ENCODE data around the gene MEIS2.

The MEIS2 gene

DNA sequence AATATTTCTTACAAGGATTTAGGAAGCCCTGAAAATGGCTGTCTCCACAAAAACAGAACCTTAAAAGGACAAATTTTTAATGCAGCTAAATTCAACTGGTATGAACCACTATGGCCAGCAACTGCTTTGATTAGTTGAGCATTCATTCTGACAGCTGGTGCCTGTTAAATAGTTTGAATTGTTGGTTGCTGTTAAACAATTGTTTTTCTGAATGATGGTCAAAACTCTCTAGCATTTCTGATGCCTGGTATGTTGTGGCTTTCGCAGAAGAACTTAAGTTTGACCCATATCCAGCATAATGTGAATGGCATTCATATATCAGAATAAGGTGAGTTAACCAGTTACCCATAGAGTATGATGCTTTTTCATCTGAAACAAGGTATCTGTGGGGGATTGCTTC lies 138.4 kb downstream of the MEIS2 start:
- TF ChIP-seq SIN3A (IDR thresholded peaks at IDR 0.05; ENCODE audit: borderline replicate concordance, insufficient read depth, low read length) (no peak), FOXP2 (optimal IDR thresholded peaks at IDR 0.05; ENCODE audit: borderline replicate concordance, extremely low read depth, extremely low read length, insufficient read depth) (no peak), POLR2AphosphoS5 (IDR thresholded peaks at IDR 0.05; ENCODE audit: low read depth, low read length) (no peak), TAF1 (IDR thresholded peaks at IDR 0.05; ENCODE audit: borderline replicate concordance, insufficient read depth, low read length) (no peak)

DNA sequence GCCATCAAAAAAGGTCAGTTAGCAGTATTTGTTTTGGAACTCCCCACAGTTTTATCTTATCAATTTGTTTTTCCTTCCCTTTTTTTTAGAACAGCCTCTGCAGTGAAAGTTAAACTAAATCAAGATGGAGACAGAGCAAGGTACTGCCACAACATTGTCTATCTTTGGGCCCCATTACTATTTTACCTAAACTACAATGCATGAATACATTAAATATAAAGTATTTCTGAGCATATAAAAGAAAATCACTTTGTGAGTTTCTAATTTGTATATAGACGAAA lies 139.5 kb downstream of the MEIS2 start:
- no peak for TF ChIP-seq SIN3A (IDR thresholded peaks at IDR 0.05; ENCODE audit: borderline replicate concordance, insufficient read depth, low read length)
- TF ChIP-seq FOXP2 (optimal IDR thresholded peaks at IDR 0.05; ENCODE audit: borderline replicate concordance, extremely low read depth, extremely low read length, insufficient read depth): no peak
- no peak for TF ChIP-seq POLR2AphosphoS5 (IDR thresholded peaks at IDR 0.05; ENCODE audit: low read depth, low read length)
- TF ChIP-seq TAF1 (IDR thresholded peaks at IDR 0.05; ENCODE audit: borderline replicate concordance, insufficient read depth, low read length): no peak
- TF ChIP-seq, protein P1, sequence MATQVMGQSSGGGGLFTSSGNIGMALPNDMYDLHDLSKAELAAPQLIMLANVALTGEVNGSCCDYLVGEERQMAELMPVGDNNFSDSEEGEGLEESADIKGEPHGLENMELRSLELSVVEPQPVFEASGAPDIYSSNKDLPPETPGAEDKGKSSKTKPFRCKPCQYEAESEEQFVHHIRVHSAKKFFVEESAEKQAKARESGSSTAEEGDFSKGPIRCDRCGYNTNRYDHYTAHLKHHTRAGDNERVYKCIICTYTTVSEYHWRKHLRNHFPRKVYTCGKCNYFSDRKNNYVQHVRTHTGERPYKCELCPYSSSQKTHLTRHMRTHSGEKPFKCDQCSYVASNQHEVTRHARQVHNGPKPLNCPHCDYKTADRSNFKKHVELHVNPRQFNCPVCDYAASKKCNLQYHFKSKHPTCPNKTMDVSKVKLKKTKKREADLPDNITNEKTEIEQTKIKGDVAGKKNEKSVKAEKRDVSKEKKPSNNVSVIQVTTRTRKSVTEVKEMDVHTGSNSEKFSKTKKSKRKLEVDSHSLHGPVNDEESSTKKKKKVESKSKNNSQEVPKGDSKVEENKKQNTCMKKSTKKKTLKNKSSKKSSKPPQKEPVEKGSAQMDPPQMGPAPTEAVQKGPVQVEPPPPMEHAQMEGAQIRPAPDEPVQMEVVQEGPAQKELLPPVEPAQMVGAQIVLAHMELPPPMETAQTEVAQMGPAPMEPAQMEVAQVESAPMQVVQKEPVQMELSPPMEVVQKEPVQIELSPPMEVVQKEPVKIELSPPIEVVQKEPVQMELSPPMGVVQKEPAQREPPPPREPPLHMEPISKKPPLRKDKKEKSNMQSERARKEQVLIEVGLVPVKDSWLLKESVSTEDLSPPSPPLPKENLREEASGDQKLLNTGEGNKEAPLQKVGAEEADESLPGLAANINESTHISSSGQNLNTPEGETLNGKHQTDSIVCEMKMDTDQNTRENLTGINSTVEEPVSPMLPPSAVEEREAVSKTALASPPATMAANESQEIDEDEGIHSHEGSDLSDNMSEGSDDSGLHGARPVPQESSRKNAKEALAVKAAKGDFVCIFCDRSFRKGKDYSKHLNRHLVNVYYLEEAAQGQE (IDR thresholded peaks at IDR 0.05; ENCODE audit: insufficient read depth in 1 of 2, low read depth in 2 of 2, low read length in 2 of 2): no peak

DNA sequence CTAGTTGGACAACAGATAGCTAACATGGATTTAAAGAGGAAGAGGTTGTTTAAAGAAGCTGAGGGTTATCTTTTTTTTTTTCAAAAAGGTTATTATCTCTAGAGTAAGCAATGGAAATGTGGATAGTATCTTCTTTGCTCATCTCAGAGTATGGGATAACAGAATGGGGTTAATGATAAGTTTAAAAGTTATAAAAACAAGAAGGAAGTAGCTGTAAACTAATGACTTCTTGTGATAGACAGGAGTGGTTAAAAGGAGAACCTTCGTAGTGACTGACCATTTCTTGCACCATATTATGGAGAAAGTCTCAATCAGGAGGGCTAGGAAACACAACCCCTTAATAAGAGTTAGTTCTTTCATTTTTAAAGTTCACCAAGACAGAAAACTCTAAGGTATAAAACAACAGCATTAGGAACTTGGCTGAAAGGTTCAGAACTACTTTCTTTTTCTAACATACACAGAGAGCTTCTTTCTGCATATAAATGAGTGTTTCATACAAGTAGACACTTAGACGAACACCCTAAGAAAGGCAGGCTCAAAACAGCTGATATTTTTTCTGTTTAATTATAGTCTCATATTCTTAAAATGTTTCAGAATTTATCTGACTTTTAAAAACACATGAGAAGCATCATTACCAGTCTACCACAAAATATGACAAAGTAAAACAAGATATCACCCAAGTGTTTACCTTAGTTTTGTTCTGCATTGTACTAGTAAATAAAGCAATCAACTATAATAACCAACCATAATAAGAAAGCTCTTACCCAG lies 140.0 kb downstream of the MEIS2 start:
- TF ChIP-seq POLR2AphosphoS5 (IDR thresholded peaks at IDR 0.05; ENCODE audit: low read depth, low read length) (no peak), TAF1 (IDR thresholded peaks at IDR 0.05; ENCODE audit: borderline replicate concordance, insufficient read depth, low read length) (no peak), SIN3A (IDR thresholded peaks at IDR 0.05; ENCODE audit: borderline replicate concordance, insufficient read depth, low read length) (no peak), FOXP2 (optimal IDR thresholded peaks at IDR 0.05; ENCODE audit: borderline replicate concordance, extremely low read depth, extremely low read length, insufficient read depth) (no peak)
- TF ChIP-seq, protein P1 (IDR thresholded peaks at IDR 0.05; ENCODE audit: insufficient read depth in 1 of 2, low read depth in 2 of 2, low read length in 2 of 2): no peak

DNA sequence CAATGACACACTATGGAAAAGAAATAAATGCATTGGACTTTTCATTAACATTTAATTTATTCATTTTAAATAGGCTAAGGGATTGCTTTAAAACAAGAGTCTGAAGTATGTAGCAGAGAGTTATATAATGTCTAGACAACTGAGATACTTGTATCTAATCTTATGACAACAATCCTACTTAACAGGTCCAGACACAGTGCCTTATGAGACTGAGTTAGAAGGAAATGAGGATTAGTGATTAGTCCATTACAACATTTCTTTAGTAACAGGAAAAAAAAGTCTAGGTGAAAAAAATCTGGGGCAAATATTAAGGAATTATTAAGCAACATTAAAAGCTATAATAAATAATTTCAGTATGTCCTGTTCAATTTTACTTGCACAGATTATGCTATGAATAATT lies 140.6 kb downstream of the MEIS2 start:
- TF ChIP-seq, protein P1 (IDR thresholded peaks at IDR 0.05; ENCODE audit: insufficient read depth in 1 of 2, low read depth in 2 of 2, low read length in 2 of 2): no peak
- TF ChIP-seq SIN3A (IDR thresholded peaks at IDR 0.05; ENCODE audit: borderline replicate concordance, insufficient read depth, low read length) (no peak), TAF1 (IDR thresholded peaks at IDR 0.05; ENCODE audit: borderline replicate concordance, insufficient read depth, low read length) (no peak), POLR2AphosphoS5 (IDR thresholded peaks at IDR 0.05; ENCODE audit: low read depth, low read length) (no peak), FOXP2 (optimal IDR thresholded peaks at IDR 0.05; ENCODE audit: borderline replicate concordance, extremely low read depth, extremely low read length, insufficient read depth) (no peak)

DNA sequence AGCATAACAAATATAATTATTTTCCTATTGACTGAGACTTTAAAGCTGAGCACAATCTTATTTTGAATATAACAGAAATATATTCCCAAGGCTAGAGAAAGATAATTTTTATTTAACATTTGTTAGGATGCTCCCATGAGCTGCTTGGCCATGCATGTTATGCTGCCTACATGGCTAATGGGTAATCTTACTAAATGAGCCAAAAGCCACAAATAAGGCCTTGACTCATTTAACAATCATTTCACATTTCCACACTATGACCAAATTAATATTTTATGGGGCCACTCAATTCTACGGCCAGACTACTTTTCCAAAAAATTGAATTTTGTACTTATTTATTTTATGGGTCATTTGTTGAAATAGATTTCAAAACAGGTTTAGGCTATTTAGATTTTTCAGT lies 141.7 kb downstream of the MEIS2 start:
- TF ChIP-seq FOXP2 (optimal IDR thresholded peaks at IDR 0.05; ENCODE audit: borderline replicate concordance, extremely low read depth, extremely low read length, insufficient read depth) (no peak), POLR2AphosphoS5 (IDR thresholded peaks at IDR 0.05; ENCODE audit: low read depth, low read length) (no peak), TAF1 (IDR thresholded peaks at IDR 0.05; ENCODE audit: borderline replicate concordance, insufficient read depth, low read length) (no peak)

DNA sequence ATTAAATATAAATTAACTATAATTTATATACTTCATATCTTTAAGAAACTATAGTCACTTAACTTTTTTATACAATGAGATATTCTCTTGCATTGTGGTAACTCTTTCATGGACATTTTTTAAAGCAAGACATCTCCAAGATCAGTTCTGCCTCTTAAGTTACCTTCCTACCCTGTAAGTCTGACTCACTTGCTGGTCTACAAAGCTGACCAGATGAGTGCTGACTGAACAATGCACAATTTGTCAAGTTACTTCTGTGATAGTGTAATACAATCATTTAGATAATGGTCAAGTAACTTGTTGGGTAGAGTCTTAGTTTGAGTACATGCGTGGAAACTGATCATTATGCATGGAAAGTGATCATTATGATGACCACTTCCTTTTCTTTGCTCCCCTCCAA lies 145.9 kb downstream of the MEIS2 start:
- TF ChIP-seq, protein P1 (IDR thresholded peaks at IDR 0.05; ENCODE audit: insufficient read depth in 1 of 2, low read depth in 2 of 2, low read length in 2 of 2): no peak
- TF ChIP-seq TAF1 (IDR thresholded peaks at IDR 0.05; ENCODE audit: borderline replicate concordance, insufficient read depth, low read length) (no peak), SIN3A (IDR thresholded peaks at IDR 0.05; ENCODE audit: borderline replicate concordance, insufficient read depth, low read length) (no peak), POLR2AphosphoS5 (IDR thresholded peaks at IDR 0.05; ENCODE audit: low read depth, low read length) (no peak), FOXP2 (optimal IDR thresholded peaks at IDR 0.05; ENCODE audit: borderline replicate concordance, extremely low read depth, extremely low read length, insufficient read depth) (no peak)
